Measurements from ENCODE around the gene RSAD2.
A peak's percentile ranks its signal among the peaks of the same experiment; 100 is the strongest.

DNA sequence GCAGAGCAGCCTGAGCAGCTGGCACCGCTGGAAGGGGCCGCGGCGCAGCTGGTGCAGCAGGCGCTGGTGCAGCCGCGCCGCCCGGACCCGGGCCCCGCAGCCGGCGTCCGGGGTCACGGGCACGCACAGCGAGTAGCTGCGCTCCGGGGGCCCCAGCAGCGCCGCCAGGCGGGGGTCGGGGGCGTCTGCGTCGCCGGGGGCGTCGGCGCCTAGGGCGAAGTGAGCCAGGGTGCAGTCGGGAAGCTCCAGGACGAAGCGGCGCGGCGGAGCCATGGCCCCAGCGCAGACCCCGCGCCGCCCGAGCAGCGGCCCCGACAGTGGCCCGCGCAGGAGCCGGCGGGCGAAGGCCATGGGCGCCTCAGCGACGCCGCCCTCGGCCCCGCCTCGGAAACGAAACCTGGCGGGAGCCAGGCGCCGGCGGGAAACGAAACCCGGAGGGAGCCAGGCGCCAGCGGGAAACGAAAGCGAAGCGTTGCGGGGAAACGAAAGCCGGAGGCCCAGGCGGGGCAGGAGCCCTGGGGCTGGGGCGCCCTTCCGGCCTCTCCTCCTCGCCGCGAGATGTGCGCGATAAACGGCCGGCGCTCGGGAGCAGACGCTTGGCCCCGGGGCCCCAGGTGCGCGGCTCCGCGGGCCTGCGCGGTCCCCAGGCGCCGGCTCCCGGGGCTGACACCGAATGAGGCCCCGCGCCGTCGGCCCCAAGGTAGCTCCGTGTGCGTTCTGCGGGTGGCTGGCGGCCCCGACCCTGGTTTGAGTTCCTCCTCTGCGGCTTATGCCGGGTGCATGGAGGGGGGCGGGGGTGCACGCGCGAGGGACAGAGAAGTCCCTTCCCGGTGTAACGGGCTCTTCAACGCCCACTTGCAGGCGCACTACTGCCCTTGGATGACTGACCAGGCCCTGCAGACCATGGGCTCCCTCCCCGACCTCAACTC is 12.0 kb upstream of the RSAD2 start, which contains the start of gene CMPK2:
- TF ChIP-seq EP300 (conservative IDR thresholded peaks at IDR 0.05; ENCODE audit: poor library complexity, severe bottlenecking) = no peak
- TF ChIP-seq, protein P1, sequence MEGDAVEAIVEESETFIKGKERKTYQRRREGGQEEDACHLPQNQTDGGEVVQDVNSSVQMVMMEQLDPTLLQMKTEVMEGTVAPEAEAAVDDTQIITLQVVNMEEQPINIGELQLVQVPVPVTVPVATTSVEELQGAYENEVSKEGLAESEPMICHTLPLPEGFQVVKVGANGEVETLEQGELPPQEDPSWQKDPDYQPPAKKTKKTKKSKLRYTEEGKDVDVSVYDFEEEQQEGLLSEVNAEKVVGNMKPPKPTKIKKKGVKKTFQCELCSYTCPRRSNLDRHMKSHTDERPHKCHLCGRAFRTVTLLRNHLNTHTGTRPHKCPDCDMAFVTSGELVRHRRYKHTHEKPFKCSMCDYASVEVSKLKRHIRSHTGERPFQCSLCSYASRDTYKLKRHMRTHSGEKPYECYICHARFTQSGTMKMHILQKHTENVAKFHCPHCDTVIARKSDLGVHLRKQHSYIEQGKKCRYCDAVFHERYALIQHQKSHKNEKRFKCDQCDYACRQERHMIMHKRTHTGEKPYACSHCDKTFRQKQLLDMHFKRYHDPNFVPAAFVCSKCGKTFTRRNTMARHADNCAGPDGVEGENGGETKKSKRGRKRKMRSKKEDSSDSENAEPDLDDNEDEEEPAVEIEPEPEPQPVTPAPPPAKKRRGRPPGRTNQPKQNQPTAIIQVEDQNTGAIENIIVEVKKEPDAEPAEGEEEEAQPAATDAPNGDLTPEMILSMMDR (IDR thresholded peaks at IDR 0.05; ENCODE audit: poor library complexity, severe bottlenecking) = peak; percentile 59

All from neural cell (in vitro differentiated cells).